Endometrial microvascular endothelial cells (primary cell): ENCODE measurements around the gene CADM3. TPM values are rescaled to one million over a fixed set of nuclear protein-coding genes. Genes with fewer than 3 reads are reported as not detected.

ENCODE experiments used
- in situ Hi-C: cut with HindIII; loops from 2 replicates; pipeline ENCODE4 v1.10.0; 2017; ENCODE audit warnings: low sequenced_read_pairs, low pct_unique_long_range_greater_than_20kb; ENCODE audit errors: inconsistent ontology term
- total RNA-seq: library from RNA; depleted of rRNA; stranded (reverse); fragments of >200 nt; gene quantifications from one replicate; pipeline ENCODE4 v1.2.3, GENCODE V29; 2015; ENCODE audit errors: inconsistent ontology term

CADM3 gene
- total RNA-seq, 1 donor from 2014 or later = 1.2 TPM

GRCh38 chr1:159171688-159172501 lies 480 bp downstream of the CADM3 start:
- in situ Hi-C loops = no loop called here

GRCh38 chr1:159172614-159173291 lies 1.3 kb downstream of the CADM3 start:
- in situ Hi-C loops = no loop called here

- in situ Hi-C loops = no loop called here
Observed at GRCh38 chr1:159173320-159173719, 1.9 kb downstream of the CADM3 start.

- in situ Hi-C loops = loop anchor here (25.0 kb wide), 1 partner anchor 712 kb away; no protein-coding TSS in a partner anchor
Observed at GRCh38 chr1:159175571-159175970, 4.2 kb downstream of the CADM3 start.

- in situ Hi-C loops = loop anchor here (25.0 kb wide), 1 partner anchor 710 kb away; no protein-coding TSS in a partner anchor
Observed at GRCh38 chr1:159177272-159177907, 6.0 kb downstream of the CADM3 start.

GRCh38 chr1:159179906-159180305 lies 8.5 kb downstream of the CADM3 start:
- in situ Hi-C loops = loop anchor here (25.0 kb wide), 1 partner anchor 707 kb away; no protein-coding TSS in a partner anchor

GRCh38 chr1:159180516-159180915 lies 9.1 kb downstream of the CADM3 start:
- in situ Hi-C loops = loop anchor here (25.0 kb wide), 1 partner anchor 707 kb away; no protein-coding TSS in a partner anchor

GRCh38 chr1:159181328-159182024 lies 10.1 kb downstream of the CADM3 start:
- in situ Hi-C loops = loop anchor here (25.0 kb wide), 1 partner anchor 706 kb away; no protein-coding TSS in a partner anchor

GRCh38 chr1:159184201-159184600 lies 12.8 kb downstream of the CADM3 start:
- in situ Hi-C loops = loop anchor here (25.0 kb wide), 1 partner anchor 703 kb away; no protein-coding TSS in a partner anchor

- in situ Hi-C loops = loop anchor here (25.0 kb wide), 1 partner anchor 702 kb away; no protein-coding TSS in a partner anchor
Observed at GRCh38 chr1:159185121-159185520, 13.7 kb downstream of the CADM3 start.

GRCh38 chr1:159187033-159187432 lies 15.6 kb downstream of the CADM3 start:
- in situ Hi-C loops = loop anchor here (25.0 kb wide), 1 partner anchor 700 kb away; no protein-coding TSS in a partner anchor

GRCh38 chr1:159187647-159188374 lies 16.4 kb downstream of the CADM3 start:
- in situ Hi-C loops = loop anchor here (25.0 kb wide), 1 partner anchor 699 kb away; no protein-coding TSS in a partner anchor

GRCh38 chr1:159188375-159188788 lies 17.0 kb downstream of the CADM3 start:
- in situ Hi-C loops = loop anchor here (25.0 kb wide), 1 partner anchor 699 kb away; no protein-coding TSS in a partner anchor

GRCh38 chr1:159190441-159190840 lies 19.0 kb downstream of the CADM3 start:
- in situ Hi-C loops = loop anchor here (25.0 kb wide), 1 partner anchor 697 kb away; no protein-coding TSS in a partner anchor

- in situ Hi-C loops = loop anchor here (25.0 kb wide), 1 partner anchor 691 kb away; no protein-coding TSS in a partner anchor
Observed at GRCh38 chr1:159196543-159196942, 25.1 kb downstream of the CADM3 start.

- in situ Hi-C loops = loop anchor here (25.0 kb wide), 1 partner anchor 689 kb away; no protein-coding TSS in a partner anchor
Observed at GRCh38 chr1:159197561-159198557, 26.4 kb downstream of the CADM3 start.
